H1 (cell line): ENCODE measurements around the gene ADIPOR2. TPM values are rescaled to one million over a fixed set of nuclear protein-coding genes. Genes with fewer than 3 reads are reported as not detected.

Experiments
- CTCF ChIA-PET: fragments of 300-600 bp; sonication (Branson Sonifier 250); formaldehyde crosslinking; loops from one replicate; lab custom pipeline; 2021; ENCODE audit not compliant: partially characterized antibody; lab: Charles Lee
- POLR2A ChIA-PET: fragments of 300-600 bp; sonication (Branson Sonifier 250); formaldehyde crosslinking; loops from one replicate; lab custom pipeline; 2021; ENCODE audit warnings: inconsistent platforms; ENCODE audit not compliant: partially characterized antibody; lab: Charles Lee
- DNase-seq, 2 experiments: peaks; one replicate each; pipeline versions ENCODE4 v3.0.0 to v3.0.0-alpha.2; 2010 to 2022; ENCODE audit warnings: low spot score in 2 of 2, low read depth in 1 of 2, mixed read lengths in 1 of 2
- FAIRE-seq: peaks from 2 replicates; lab custom pipeline; 2011; peaks lifted over from hg19 to GRCh38; lab: Jason Lieb, UNC
- H2AFZ ChIP-seq: 2 replicates; pipeline ENCODE4 v1.8.1; 2012; ENCODE audit warnings: low read length, inconsistent platforms
- H2AK5ac ChIP-seq: 2 replicates; pipeline ENCODE4 v1.6.1; 2013; ENCODE audit warnings: low read depth, low read length
- H2BK120ac ChIP-seq: replicated peaks from 2 replicates; pipeline ENCODE3; 2013; ENCODE audit warnings: low read depth, low read length, inconsistent platforms
- H2BK12ac ChIP-seq: 2 replicates; pipeline ENCODE4 v1.6.1; 2013; ENCODE audit warnings: low read depth, low read length
- H2BK15ac ChIP-seq: 2 replicates; pipeline ENCODE4 v1.6.1; 2013; ENCODE audit warnings: low read length
- H2BK20ac ChIP-seq: 2 replicates; pipeline ENCODE4 v1.6.1; 2013; ENCODE audit warnings: low read length
- H2BK5ac ChIP-seq: 2 replicates; pipeline ENCODE4 v1.6.1; 2013; ENCODE audit warnings: low read depth, low read length
- H3K14ac ChIP-seq: 2 replicates; pipeline ENCODE4 v1.6.1; 2013; ENCODE audit warnings: inconsistent platforms; ENCODE audit not compliant: insufficient read length
- H3K18ac ChIP-seq: 2 replicates; pipeline ENCODE4 v1.6.1; 2013; ENCODE audit warnings: low read length; ENCODE audit errors: extremely low read depth
- H3K23ac ChIP-seq: 2 replicates; pipeline ENCODE4 v1.6.1; 2013; ENCODE audit warnings: inconsistent platforms; ENCODE audit not compliant: insufficient read length
- H3K23me2 ChIP-seq: 2 replicates; pipeline ENCODE4 v1.6.1; 2013; ENCODE audit warnings: low read depth, low read length
- H3K27ac ChIP-seq: 2 replicates; pipeline ENCODE4 v1.6.1; 2011; ENCODE audit warnings: low read depth, low read length, inconsistent platforms
- H3K27me3 ChIP-seq, 4 experiments: replicated peaks in 1 of 4; 1 replicate in 1 of 4; 2 replicates in 3 of 4; pipeline versions ENCODE4 v1.6.1 to v1.8.1; 2011 to 2013; ENCODE audit warnings: low read length in 3 of 4, mild to moderate bottlenecking in 3 of 4, inconsistent platforms in 2 of 4, mixed read lengths in 2 of 4, moderate library complexity in 1 of 4; ENCODE audit not compliant: control insufficient read depth in 3 of 4, insufficient read depth in 3 of 4; ENCODE audit errors: extremely low read depth in 1 of 4
- H3K36me3 ChIP-seq, 4 experiments: 2 replicates each; pipeline versions ENCODE4 v1.6.1 to v1.8.1; 2011 to 2013; ENCODE audit warnings: mild to moderate bottlenecking in 4 of 4, low read length in 3 of 4, moderate library complexity in 2 of 4, control low read depth in 1 of 4, inconsistent platforms in 1 of 4; ENCODE audit not compliant: insufficient read depth in 4 of 4, control insufficient read depth in 2 of 4
- H3K4ac ChIP-seq: replicated peaks from 2 replicates; pipeline ENCODE3; 2013; ENCODE audit warnings: low read length, low read depth, mixed read lengths, inconsistent platforms; ENCODE audit not compliant: insufficient read length
- H3K4me1 ChIP-seq, 4 experiments: replicated peaks in 1 of 4; 1 replicate in 1 of 4; 2 replicates in 3 of 4; pipeline versions ENCODE4 v1.6.1 to v1.8.1; 2011 to 2013; ENCODE audit warnings: low read length in 3 of 4, inconsistent platforms in 2 of 4, mixed read lengths in 1 of 4; ENCODE audit not compliant: insufficient read depth in 4 of 4, control insufficient read depth in 3 of 4
- H3K4me2 ChIP-seq, 2 experiments: 2 replicates each; pipeline versions ENCODE4 v1.6.1 to v1.8.1; 2011 to 2013; ENCODE audit warnings: low read depth in 2 of 2, low read length in 2 of 2, control low read depth in 1 of 2, inconsistent platforms in 1 of 2, mild to moderate bottlenecking in 1 of 2; ENCODE audit not compliant: insufficient read depth in 1 of 2
- H3K4me3 ChIP-seq, 4 experiments: fragments of 200-600, 300-600 bp in 1 of 4; sonication (generic), shearing (Covaris generic), sonication (Bioruptor Twin) in 1 of 4; 2 replicates each; pipeline versions ENCODE4 v1.5.1 to v1.8.1; 2011 to 2016; ENCODE audit warnings: low read length in 4 of 4, low read depth in 3 of 4, control low read depth in 2 of 4, inconsistent platforms in 2 of 4, mild to moderate bottlenecking in 2 of 4, mixed read lengths in 1 of 4, moderate library complexity in 1 of 4; ENCODE audit not compliant: insufficient read depth in 2 of 4; ENCODE audit errors: extremely low read depth in 1 of 4
- H3K56ac ChIP-seq: replicated peaks from 2 replicates; pipeline ENCODE3; 2013; ENCODE audit warnings: low read depth, mild to moderate bottlenecking, mixed read lengths, low read length, inconsistent platforms; ENCODE audit not compliant: insufficient read length
- H3K79me1 ChIP-seq: 2 replicates; pipeline ENCODE4 v1.6.1; 2013; ENCODE audit warnings: low read depth, low read length, control low read depth
- H3K79me2 ChIP-seq, 2 experiments: 2 replicates each; pipeline versions ENCODE4 v1.6.1 to v1.8.1; 2012 to 2013; ENCODE audit warnings: low read length in 2 of 2, mild to moderate bottlenecking in 2 of 2, inconsistent platforms in 1 of 2; ENCODE audit not compliant: insufficient read depth in 2 of 2, control insufficient read depth in 1 of 2
- H3K9ac ChIP-seq, 4 experiments: replicated peaks in 1 of 4; 1 replicate in 1 of 4; 2 replicates in 3 of 4; pipeline versions ENCODE4 v1.6.1 to v1.8.1; 2011 to 2013; ENCODE audit warnings: low read depth in 3 of 4, low read length in 3 of 4, control low read depth in 2 of 4, mild to moderate bottlenecking in 2 of 4, moderate library complexity in 2 of 4, inconsistent platforms in 1 of 4; ENCODE audit errors: extremely low read depth in 1 of 4
- H3K9me3 ChIP-seq, 2 experiments: 2 replicates each; pipeline versions ENCODE4 v1.6.1 to v1.8.1; 2012 to 2013; ENCODE audit warnings: mild to moderate bottlenecking in 2 of 2, moderate library complexity in 2 of 2, control low read depth in 1 of 2, inconsistent platforms in 1 of 2, low read depth in 1 of 2, low read length in 1 of 2, mixed read lengths in 1 of 2; ENCODE audit not compliant: insufficient read depth in 2 of 2
- H4K20me1 ChIP-seq, 2 experiments: replicated peaks in 1 of 2; 2 replicates each; pipeline versions ENCODE3 to v1.8.1; 2011 to 2013; ENCODE audit warnings: inconsistent platforms in 2 of 2, low read length in 2 of 2, mild to moderate bottlenecking in 1 of 2; ENCODE audit not compliant: insufficient read depth in 2 of 2, control insufficient read depth in 1 of 2
- H4K5ac ChIP-seq: 2 replicates; pipeline ENCODE4 v1.6.1; 2013; ENCODE audit warnings: low read length, low read depth, mixed read lengths, inconsistent platforms; ENCODE audit not compliant: insufficient read length
- H4K8ac ChIP-seq: 2 replicates; pipeline ENCODE4 v1.8.0; 2013; ENCODE audit warnings: mild to moderate bottlenecking, moderate library complexity, low read length, inconsistent platforms; ENCODE audit not compliant: insufficient read depth; ENCODE audit errors: extremely low read depth
- H4K91ac ChIP-seq: replicated peaks from 2 replicates; pipeline ENCODE3; 2013; ENCODE audit warnings: low read length, mixed read lengths, inconsistent platforms; ENCODE audit not compliant: insufficient read length
- ASH2L ChIP-seq: fragments of 200-600, 300-600 bp; sonication (generic); IDR thresholded peaks from one replicate; pipeline ENCODE4 v1.7.1; 2017; ENCODE audit warnings: low read length
- HDAC2 ChIP-seq, 2 experiments: fragments of 300-600 bp in 1 of 2; sonication (generic) in 1 of 2; IDR thresholded peaks; 2 replicates each; pipeline ENCODE4 v1.6.1; 2011 to 2012; ENCODE audit warnings: low read depth in 2 of 2, low read length in 2 of 2, mild to moderate bottlenecking in 2 of 2, moderate library complexity in 2 of 2, borderline replicate concordance in 1 of 2, inconsistent platforms in 1 of 2
- JUND ChIP-seq: IDR thresholded peaks from 2 replicates; pipeline ENCODE4 v1.6.1; 2011; ENCODE audit warnings: mild to moderate bottlenecking, improper control_type of control experiment, low read length
- RFX5 ChIP-seq: IDR thresholded peaks from 2 replicates; pipeline ENCODE4 v1.6.1; 2011; ENCODE audit warnings: low read depth, low read length, improper control_type of control experiment, borderline replicate concordance
- SAP30 ChIP-seq: fragments of 300-600 bp; sonication (generic); IDR thresholded peaks from 2 replicates; pipeline ENCODE4 v1.7.1; 2012; ENCODE audit warnings: low read length, moderate library complexity, mild to moderate bottlenecking, inconsistent platforms; ENCODE audit not compliant: insufficient read depth, insufficient replicate concordance
- SIN3A ChIP-seq, 2 experiments: IDR thresholded peaks in 1 of 2; conservative IDR thresholded peaks in 1 of 2; 2 replicates each; pipeline ENCODE4 v1.6.1; 2011 to 2012; ENCODE audit warnings: low read length in 2 of 2, improper control_type of control experiment in 1 of 2, low read depth in 1 of 2, mild to moderate bottlenecking in 1 of 2
- SP2 ChIP-seq: IDR thresholded peaks from 2 replicates; pipeline ENCODE4 v1.6.1; 2012; ENCODE audit warnings: mild to moderate bottlenecking, low read length, inconsistent platforms
- WGBS, 2 experiments: shearing (Covaris generic) in 1 of 2; methylation state at CpG; one replicate each; pipeline versions ENCODE4 v1.1.6 to v1.1.7; 2013 to 2015; ENCODE audit warnings: low lambda C conversion rate in 2 of 2, mixed read lengths in 2 of 2, inconsistent platforms in 1 of 2, low coverage in 1 of 2, missing lambda C conversion rate in 1 of 2; ENCODE audit not compliant: insufficient replicate concordance in 2 of 2, insufficient coverage in 1 of 2, insufficient read length in 1 of 2; ENCODE audit errors: extremely low coverage in 1 of 2, missing lambda C conversion rate in 1 of 2; 5-methylcytosine and 5-hydroxymethylcytosine counted together
- polyA plus RNA-seq, 7 experiments: library from polyadenylated mRNA; depleted of rRNA in 3 of 7; stranded (reverse) in 5 of 7; unstranded in 2 of 7; fragments of >200 nt in 5 of 7; fragments of 200-250 nt in 2 of 7; gene quantifications; 1 replicate in 5 of 7; 2 replicates in 1 of 7; 4 replicates in 1 of 7; pipeline versions ENCODE4 v1.2.1 to v1.2.3, GENCODE V29; 2011 to 2013; ENCODE audit warnings: missing spikeins in 2 of 7, mixed read lengths in 2 of 7
- total RNA-seq: library from RNA; stranded (reverse); fragmentation: NEBNext Ultra II Directional; extraction: Animal tissue kit (Norgen Biotek cat#: 25700); gene quantifications from 2 replicates; pipeline ENCODE4 v1.2.1, GENCODE V29; 2021

The ADIPOR2 gene
- total and polyA plus RNA-seq, 2 of the 8 experiments (the other 6 are each of a cell fraction or from before 2014, with no cell fraction given) = 17.5 to 50.8 TPM

GRCh38 chr12:1812650-1813302 is 121.9 kb downstream of the ADIPOR2 start:
- FAIRE-seq = no peak
- no peak overlapping the region for H3K27ac ChIP-seq

More at GRCh38 chr12:1812650-1813302, 121.9 kb downstream of the ADIPOR2 start:
- Histone ChIP-seq H3K4me1 (peaks cover 0 to 2% (median 0%) of the 10 kb centered on the region in 4 experiments; a peak in 1 of 7 replicates), H3K56ac (no peak overlapping the region), H2BK120ac (no peak overlapping the region), H3K9ac (no peak overlapping the region), H3K18ac (no peak overlapping the region), H3K79me1 (no peaks in the 10 kb centered on the region), H3K36me3 (no peaks in the 10 kb centered on the region), H4K8ac (no peak overlapping the region), H4K5ac (no peak overlapping the region), H3K4me3 (no peak overlapping the region), H3K9me3 (peaks cover 0 to 3% of the 10 kb centered on the region in 2 experiments; a peak in 2 of 4 replicates), H2BK12ac (no peak overlapping the region), H3K4ac (no peak overlapping the region), H2AK5ac (no peak overlapping the region), H2BK5ac (no peak overlapping the region), H4K20me1 (peaks cover 0 to 2% of the 10 kb centered on the region in 2 experiments), H3K23me2 (no peaks in the 10 kb centered on the region; the same call in 1 of the 2 replicates), H3K23ac (no peak overlapping the region), H3K27me3 (no peaks in the 10 kb centered on the region; a peak in 1 of 7 replicates), H2BK15ac (no peak overlapping the region), H3K4me2 (no peak overlapping the region), H3K79me2 (no peaks in the 10 kb centered on the region), H2AFZ (no peak overlapping the region), H4K91ac (no peak overlapping the region), H2BK20ac (no peak overlapping the region), H3K14ac (no peak overlapping the region)
- WGBS, 2 experiments = 89% methylated on average over 17 of the region's 17 CpGs; no CpG with 5 or more reads in 1 of the 2 experiments
- ChIA-PET CTCF (interaction anchor here (0.5 to 1.7 kb wide), 4 partner anchors 11 to 163 kb away, joined by 3 to 8 read pairs (median 4); no protein-coding TSS in a partner anchor), POLR2A (no interaction called here)
- TF ChIP-seq SIN3A (conservative IDR thresholded peaks at IDR 0.05 in 1 of 2, IDR thresholded peaks at IDR 0.05 in 1 of 2; ENCODE audit: low read depth in 1 of 2, low read length in 2 of 2) (no peak), HDAC2 (IDR thresholded peaks at IDR 0.05; ENCODE audit: borderline replicate concordance in 1 of 2, low read depth in 2 of 2, low read length in 2 of 2) (no peak), SP2 (no peak), JUND (no peak), RFX5 (no peak), ASH2L (no peak), SAP30 (no peak)
- no peak for DNase-seq
